Adrenal gland (tissue), 12 donors: ENCODE measurements around the gene SRMS. TPM values are rescaled to one million over a fixed set of nuclear protein-coding genes. Genes with fewer than 3 reads are reported as not detected.
"Not testable (repeated sequence)": the region's sequence is repeated elsewhere in the genome, so short reads cannot be mapped to it uniquely, and the experiment has no call there.

Source experiments
- DNase-seq, 7 donors: peaks; one replicate each; pipeline ENCODE4 v3.0.0-alpha.2; 2019 to 2020
- H3K27ac ChIP-seq, 5 donors: fragments of 200-600 bp; sonication (generic) in 4 of 5; 1 replicate in 3 of 5; 2 replicates in 2 of 5; pipeline versions ENCODE4 v1.5.1 to v1.8.0; 2016 to 2020; ENCODE audit warnings: mild to moderate bottlenecking in 1 of 5
- H3K27me3 ChIP-seq: fragments of 200-600 bp; 2 replicates; pipeline ENCODE4 v1.8.0; 2021
- H3K36me3 ChIP-seq, 2 donors: fragments of 200-600 bp; replicated peaks in 1 of 2; 1 replicate in 1 of 2; 2 replicates in 1 of 2; pipeline versions ENCODE4 v1.5.1 to v1.8.0; 2018 to 2022
- H3K4me1 ChIP-seq, 2 donors: fragments of 200-600 bp; replicated peaks in 1 of 2; 1 replicate in 1 of 2; 2 replicates in 1 of 2; pipeline versions ENCODE4 v1.5.1 to v1.8.0; 2018 to 2021
- H3K4me3 ChIP-seq, 4 donors: fragments of 200-600 bp; sonication (generic) in 3 of 4; one replicate each; pipeline ENCODE4 v1.5.1; 2016 to 2018
- H3K9me3 ChIP-seq, 3 donors: fragments of 200-600 bp; sonication (generic) in 1 of 3; replicated peaks in 1 of 3; 1 replicate in 2 of 3; 2 replicates in 1 of 3; pipeline versions ENCODE4 v1.5.1 to v1.8.0; 2016 to 2021
- CTCF ChIP-seq, 6 experiments: fragments of 450-650 bp in 4 of 6; fragments of 200-600 bp in 2 of 6; sonication (generic) in 1 of 6; IDR thresholded peaks; 1 replicate in 5 of 6; 2 replicates in 1 of 6; pipeline versions ENCODE4 v1.5.1 to v1.8.0; 2016 to 2021; ENCODE audit warnings: antibody characterized with exemption in 6 of 6, mild to moderate bottlenecking in 2 of 6, moderate library complexity in 1 of 6
- POLR2A ChIP-seq, 2 donors: fragments of 450-650 bp; IDR thresholded peaks; one replicate each; pipeline ENCODE4 v1.6.1; 2017; ENCODE audit warnings: antibody characterized with exemption in 2 of 2, mild to moderate bottlenecking in 2 of 2, moderate library complexity in 1 of 2
- WGBS, 4 donors: extraction: QIAGEN DNeasy Blood & Tissue Kit in 2 of 4; methylation state at CpG; one replicate each; pipeline versions ENCODE4 v1.1.5 to v1.1.7; 2013 to 2017; 5-methylcytosine and 5-hydroxymethylcytosine counted together
- intact Hi-C, 2 donors: fragments of 100-400 bp; cut with DNase I; formaldehyde crosslinking; loops; one replicate each; pipeline versions ENCODE4 v1.14.1 to v1.15.0; 2022 to 2023
- polyA plus RNA-seq, 3 donors: library from polyadenylated mRNA; stranded (reverse); fragments of 200-250 nt in 2 of 3; fragments of 350-450 nt in 1 of 3; fragmentation: Illumina TruSeq in 1 of 3; extraction: RNeasy Lipid Tissue Mini Kit (QIAGEN cat#74804) in 1 of 3; gene quantifications; one replicate each; pipeline ENCODE4 v1.2.3, GENCODE V29; 2013 to 2014
- total RNA-seq, 9 donors: library from RNA; depleted of rRNA in 4 of 9; stranded (reverse); fragments of >200 nt in 4 of 9; fragments of 120-200 nt in 1 of 9; fragmentation: NEBNext Ultra II Directional in 1 of 9; extraction: Animal tissue kit (Norgen Biotek cat#: 25700) in 1 of 9; gene quantifications; one replicate each; pipeline versions ENCODE4 v1.1.0 to v1.2.4, GENCODE V29; 2013 to 2023
- donor health status: healthy with polysubstance abuse.
- donor health status: Bipolar disorder and iron deficiency.
- donor health status: DM: yes; HTN: yes; CAD: no.
- donor health status: DM: no; HTN: no; CAD: no.
- donor health status: DM: no; HTN: no; CAD: no.
- donor health status: DM: yes; HTN: yes; CAD: no.

SRMS gene
- total and polyA plus RNA-seq, 12 donors: not detected

- peaks cover 0 to 21% of the 10 kb centered on the region in 2 donors for H3K4me1 ChIP-seq
- H3K4me3 ChIP-seq: peak overlapping the region in 1 of 4 donors; percentile 97
- peak in 1 of 7 donors; percentile 28 for DNase-seq
- H3K27ac ChIP-seq: no peak overlapping the region
- 60 to 72% (median 63%) methylated on average over 23 to 32 of the region's 32 CpGs for WGBS, 4 donors
- TF ChIP-seq POLR2A (IDR thresholded peaks at IDR 0.05): no peak
- no peak for TF ChIP-seq CTCF (IDR thresholded peaks at IDR 0.05)
- intact Hi-C loops: no loop called here
- H3K36me3 ChIP-seq: no peaks in the 10 kb centered on the region
- H3K9me3 ChIP-seq: no peaks in the 10 kb centered on the region
- H3K27me3 ChIP-seq: no peaks in the 10 kb centered on the region
These were observed 28.4 kb downstream of the SRMS start for GRCh38 chr20:63518946-63519667.

DNA sequence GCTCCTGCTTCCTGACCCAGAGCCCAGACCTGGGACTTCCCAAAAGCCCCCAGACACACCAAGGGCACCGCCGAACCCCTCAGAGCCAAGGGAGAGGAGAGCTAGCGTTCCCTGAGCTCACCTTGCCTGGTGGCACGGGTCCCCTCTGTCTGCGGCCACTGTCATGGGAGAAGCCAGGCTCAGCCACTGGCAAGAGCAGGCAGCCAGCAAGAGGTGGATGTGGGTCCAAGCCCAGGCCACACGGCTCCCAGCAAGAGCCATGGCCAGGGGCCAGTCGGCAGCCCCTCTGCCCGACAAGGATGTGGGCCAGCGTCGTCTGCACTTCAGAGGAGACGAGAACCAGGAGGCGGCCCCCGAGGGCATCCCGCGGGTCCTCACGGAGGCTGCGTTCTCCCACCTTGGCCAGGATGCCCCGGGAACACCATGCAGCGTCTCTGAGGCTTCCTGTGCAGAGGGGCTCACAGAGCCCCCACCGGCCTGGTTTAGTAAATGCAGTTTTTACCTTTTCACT lies 29.1 kb downstream of the SRMS start:
- Histone ChIP-seq H3K27ac (no peak overlapping the region), H3K27me3 (no peaks in the 10 kb centered on the region), H3K9me3 (no peaks in the 10 kb centered on the region), H3K36me3 (no peaks in the 10 kb centered on the region), H3K4me1 (peaks cover 0 to 21% of the 10 kb centered on the region in 2 donors), H3K4me3 (no peak overlapping the region)
- TF ChIP-seq POLR2A (IDR thresholded peaks at IDR 0.05): no peak
- no peak for TF ChIP-seq CTCF (IDR thresholded peaks at IDR 0.05)
- no peak for DNase-seq
- WGBS, 4 donors: 63 to 76% (median 68%) methylated on average over 8 to 20 of the region's 20 CpGs
- intact Hi-C loops: no loop called here

GRCh38 chr20:63517376-63518309 lies 29.9 kb downstream of the SRMS start:
- no peak for TF ChIP-seq CTCF (IDR thresholded peaks at IDR 0.05)
- TF ChIP-seq POLR2A (IDR thresholded peaks at IDR 0.05): no peak
- DNase-seq: no peak
- intact Hi-C loops: no loop called here

GRCh38 chr20:63514520-63514919 lies 33.0 kb downstream of the SRMS start:
- H3K36me3 ChIP-seq, H3K9me3 ChIP-seq, DNase-seq, H3K4me3 ChIP-seq, H3K27ac ChIP-seq, intact Hi-C loops, H3K27me3 ChIP-seq, H3K4me1 ChIP-seq: not testable (repeated sequence)
- WGBS, 4 donors: 65 to 73% (median 65%) methylated on average over 6 to 10 of the region's 10 CpGs

More at GRCh38 chr20:63517376-63518309, 29.9 kb downstream of the SRMS start:
- Histone ChIP-seq H3K27me3 (no peaks in the 10 kb centered on the region), H3K4me3 (no peak overlapping the region), H3K9me3 (no peaks in the 10 kb centered on the region), H3K27ac (no peak overlapping the region), H3K36me3 (no peaks in the 10 kb centered on the region), H3K4me1 (peaks cover 0 to 21% of the 10 kb centered on the region in 2 donors)
- WGBS, 4 donors: 86 to 91% (median 88%) methylated on average over 16 to 32 of the region's 32 CpGs
